ENCODE data around the gene ARHGEF10L. TPM values are rescaled to one million over a fixed set of nuclear protein-coding genes. Genes with fewer than 3 reads are reported as not detected.

The ARHGEF10L gene
- total RNA-seq, 2 experiments from 2014 or later, result not detected

DNA sequence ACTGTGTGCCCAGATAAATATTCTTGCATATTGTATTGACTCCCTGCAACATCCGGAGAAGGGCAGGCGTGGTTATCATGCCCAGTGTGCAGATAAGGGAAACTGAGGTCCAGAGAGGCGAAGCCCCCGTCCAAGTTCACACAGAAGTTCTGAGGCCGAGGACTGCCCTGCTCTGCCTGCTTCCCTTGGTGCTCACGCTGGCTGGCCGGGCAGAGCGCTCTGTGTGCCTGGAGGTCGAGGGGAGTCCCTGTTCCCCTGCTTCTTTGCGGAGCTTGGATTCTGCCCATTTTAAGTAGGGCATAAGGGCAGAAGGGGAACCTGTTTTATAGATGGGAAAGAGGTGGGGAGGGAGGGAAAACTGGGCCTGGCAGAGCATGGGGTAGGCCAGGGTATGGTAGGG, 122.8 kb downstream of the ARHGEF10L start:
- ChIA-PET CTCF (interaction anchor here (0.6 to 1.8 kb wide), 8 partner anchors 11 to 919 kb away, joined by 3 to 7 read pairs (median 4); no protein-coding TSS in a partner anchor), POLR2A (no interaction called here)
- H3K4me3 Mint-ChIP-seq, result no peak overlapping the region
- H3K27ac Mint-ChIP-seq, result no peak overlapping the region
- no peaks in the 10 kb centered on the region for H3K9me3 Mint-ChIP-seq (ENCODE audit: low read depth)
- intact Hi-C loops (cut with DNase I, micrococcal nuclease), result loop anchor here (5.0 to 10.0 kb wide), 3 partner anchors 333 to 555 kb away; no protein-coding TSS in a partner anchor
- no peak for DNase-seq
- ATAC-seq, result no peak
- no peaks in the 10 kb centered on the region for H3K36me3 Mint-ChIP-seq (ENCODE audit: low read depth)
- no peaks in the 10 kb centered on the region for H3K4me1 Mint-ChIP-seq
- no peaks in the 10 kb centered on the region for H3K27me3 Mint-ChIP-seq

DNA sequence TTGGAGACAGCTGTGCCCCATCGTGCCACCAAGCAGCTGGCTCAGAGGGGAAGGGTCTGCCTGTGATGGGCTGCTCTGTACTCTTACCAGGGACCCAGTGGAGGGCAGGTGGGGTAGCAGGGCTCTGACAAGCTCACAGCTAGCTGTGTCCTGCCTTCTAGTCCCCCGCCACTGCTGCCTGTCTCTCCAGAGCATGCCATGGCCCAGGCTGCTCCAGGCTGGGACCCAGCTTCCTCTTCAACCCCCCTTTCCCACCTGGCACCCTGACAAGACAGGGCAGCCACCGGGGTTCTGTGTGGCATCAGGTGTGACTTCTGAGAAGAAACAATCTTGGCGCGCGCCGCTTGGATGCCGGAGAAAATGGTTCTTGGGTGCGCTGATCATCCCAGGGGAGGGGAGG, 123.3 kb downstream of the ARHGEF10L start:
- ChIA-PET POLR2A (no interaction called here), CTCF (interaction anchor here (0.6 to 1.8 kb wide), 3 partner anchors 10 to 438 kb away, joined by 3 to 6 read pairs (median 3); no protein-coding TSS in a partner anchor)
- Mint-ChIP-seq H3K4me3 (no peak overlapping the region), H3K4me1 (no peaks in the 10 kb centered on the region), H3K36me3 (ENCODE audit: low read depth) (no peaks in the 10 kb centered on the region), H3K27me3 (no peaks in the 10 kb centered on the region), H3K27ac (no peak overlapping the region), H3K9me3 (ENCODE audit: low read depth) (no peaks in the 10 kb centered on the region)
- DNase-seq, result no peak
- intact Hi-C loops (cut with DNase I, micrococcal nuclease), result loop anchor here (5.0 to 10.0 kb wide), 3 partner anchors 332 to 555 kb away; no protein-coding TSS in a partner anchor
- no peak for ATAC-seq

DNA sequence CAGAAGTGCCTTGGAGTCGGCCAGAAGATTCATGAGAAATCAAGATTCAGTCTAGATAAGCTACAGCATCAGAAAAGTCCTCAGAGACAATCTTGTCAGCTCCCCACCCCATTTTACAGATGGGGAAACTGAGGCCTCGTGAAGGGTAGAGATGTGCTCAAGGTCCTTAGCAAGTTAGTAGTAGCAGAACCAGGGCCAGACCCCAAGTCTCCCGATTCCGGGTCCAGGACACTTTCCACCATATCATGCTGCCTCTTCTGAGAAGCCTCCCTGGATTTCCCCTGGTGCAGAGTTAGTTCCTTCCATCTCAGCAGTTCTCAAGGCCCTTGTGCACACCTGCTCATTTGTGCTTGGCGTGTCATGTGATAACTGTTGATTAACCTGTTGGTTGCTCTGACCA, 124.1 kb downstream of the ARHGEF10L start:
- Mint-ChIP-seq H3K4me3 (no peak overlapping the region), H3K27me3 (no peaks in the 10 kb centered on the region), H3K4me1 (no peaks in the 10 kb centered on the region), H3K36me3 (ENCODE audit: low read depth) (no peaks in the 10 kb centered on the region), H3K27ac (no peak overlapping the region), H3K9me3 (ENCODE audit: low read depth) (no peaks in the 10 kb centered on the region)
- CTCF ChIA-PET, result interaction anchor here (0.6 to 1.2 kb wide), 2 partner anchors 83 to 437 kb away, joined by 3 read pairs; no protein-coding TSS in a partner anchor
- no peak for DNase-seq
- intact Hi-C loops (cut with DNase I, micrococcal nuclease), result loop anchor here (5.0 to 10.0 kb wide), 3 partner anchors 331 to 554 kb away; no protein-coding TSS in a partner anchor
- POLR2A ChIA-PET, result no interaction called here
- ATAC-seq, result no peak

DNA sequence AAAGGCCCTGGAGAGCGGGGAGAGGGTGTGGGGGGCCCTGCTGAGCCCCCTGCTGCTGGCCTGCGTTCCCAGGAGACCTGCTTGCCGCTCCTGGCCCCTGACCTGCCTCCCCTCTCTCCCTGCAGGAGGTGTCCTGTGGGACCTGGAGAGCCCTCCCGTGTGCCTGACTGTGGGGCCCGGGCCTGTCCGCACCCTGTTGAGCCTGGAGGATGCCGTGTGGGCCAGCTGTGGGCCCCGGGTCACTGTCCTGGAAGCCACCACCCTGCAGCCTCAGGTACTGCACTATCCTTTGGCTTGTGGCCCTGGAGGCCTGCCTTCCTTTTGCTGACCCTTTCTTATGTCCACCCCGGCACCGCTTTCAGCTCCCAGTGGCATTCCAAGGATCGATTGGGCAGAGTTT, 124.8 kb downstream of the ARHGEF10L start:
- POLR2A ChIA-PET, result no interaction called here
- Mint-ChIP-seq H3K36me3 (ENCODE audit: low read depth) (no peaks in the 10 kb centered on the region), H3K4me3 (no peak overlapping the region), H3K9me3 (ENCODE audit: low read depth) (no peaks in the 10 kb centered on the region), H3K27ac (no peak overlapping the region), H3K4me1 (no peaks in the 10 kb centered on the region), H3K27me3 (no peaks in the 10 kb centered on the region)
- CTCF ChIA-PET, result no interaction called here
- DNase-seq (no peak), ATAC-seq (no peak)
- intact Hi-C loops (cut with DNase I, micrococcal nuclease), result loop anchor here (5.0 to 10.0 kb wide), 3 partner anchors 330 to 553 kb away; no protein-coding TSS in a partner anchor

- Mint-ChIP-seq H3K4me3 (no peak overlapping the region), H3K36me3 (ENCODE audit: low read depth) (no peaks in the 10 kb centered on the region), H3K4me1 (no peaks in the 10 kb centered on the region), H3K27ac (no peak overlapping the region), H3K27me3 (no peaks in the 10 kb centered on the region), H3K9me3 (ENCODE audit: low read depth) (no peaks in the 10 kb centered on the region)
- intact Hi-C loops (cut with DNase I, micrococcal nuclease), result loop anchor here in 1 of 2 experiments (10.0 kb wide), 1 partner anchor 330 kb away; no protein-coding TSS in a partner anchor
- ChIA-PET POLR2A (no interaction called here), CTCF (no interaction called here)
- ATAC-seq, result no peak
- no peak for DNase-seq
These were observed 125.6 kb downstream of the ARHGEF10L start for GRCh38 chr1:17665054-17665453.

- DNase-seq, result no peak
- ATAC-seq, result no peak
- no peak overlapping the region for H3K4me3 Mint-ChIP-seq
- POLR2A ChIA-PET, result no interaction called here
- H3K9me3 Mint-ChIP-seq (ENCODE audit: low read depth), result no peaks in the 10 kb centered on the region
- H3K27ac Mint-ChIP-seq, result no peak overlapping the region
- no peaks in the 10 kb centered on the region for H3K36me3 Mint-ChIP-seq (ENCODE audit: low read depth)
- intact Hi-C loops (cut with DNase I, micrococcal nuclease), result loop anchor here in 1 of 2 experiments (10.0 kb wide), 1 partner anchor 329 kb away; no protein-coding TSS in a partner anchor
- H3K4me1 Mint-ChIP-seq, result no peaks in the 10 kb centered on the region
- no peaks in the 10 kb centered on the region for H3K27me3 Mint-ChIP-seq
- CTCF ChIA-PET, result interaction anchor here (0.5 kb wide), 1 partner anchor 13 kb away, joined by 3 read pairs; no protein-coding TSS in a partner anchor
These were observed 126.6 kb downstream of the ARHGEF10L start for GRCh38 chr1:17665950-17666720.

- DNase-seq, result no peak
- Mint-ChIP-seq H3K4me1 (no peaks in the 10 kb centered on the region), H3K9me3 (ENCODE audit: low read depth) (no peaks in the 10 kb centered on the region), H3K27ac (no peak overlapping the region), H3K27me3 (no peaks in the 10 kb centered on the region), H3K4me3 (no peak overlapping the region), H3K36me3 (ENCODE audit: low read depth) (no peaks in the 10 kb centered on the region)
- ChIA-PET POLR2A (no interaction called here), CTCF (no interaction called here)
- ATAC-seq, result no peak
- intact Hi-C loops (cut with DNase I, micrococcal nuclease), result loop anchor here in 1 of 2 experiments (10.0 kb wide), 1 partner anchor 327 kb away; no protein-coding TSS in a partner anchor
These were observed 128.1 kb downstream of the ARHGEF10L start for GRCh38 chr1:17667641-17668040.

- ATAC-seq (no peak), DNase-seq (no peak)
- POLR2A ChIA-PET, result no interaction called here
- H3K27ac Mint-ChIP-seq, result no peak overlapping the region
- H3K9me3 Mint-ChIP-seq (ENCODE audit: low read depth), result no peaks in the 10 kb centered on the region
- CTCF ChIA-PET, result no interaction called here
- no peaks in the 10 kb centered on the region for H3K36me3 Mint-ChIP-seq (ENCODE audit: low read depth)
- no peaks in the 10 kb centered on the region for H3K4me1 Mint-ChIP-seq
- H3K27me3 Mint-ChIP-seq, result no peaks in the 10 kb centered on the region
- intact Hi-C loops (cut with DNase I, micrococcal nuclease), result loop anchor here in 1 of 2 experiments (10.0 kb wide), 1 partner anchor 327 kb away; no protein-coding TSS in a partner anchor
- no peak overlapping the region for H3K4me3 Mint-ChIP-seq
These were observed 128.7 kb downstream of the ARHGEF10L start for GRCh38 chr1:17668195-17668594.

- Mint-ChIP-seq H3K9me3 (ENCODE audit: low read depth) (no peaks in the 10 kb centered on the region), H3K27me3 (no peaks in the 10 kb centered on the region), H3K27ac (no peak overlapping the region), H3K36me3 (ENCODE audit: low read depth) (no peaks in the 10 kb centered on the region), H3K4me1 (no peaks in the 10 kb centered on the region), H3K4me3 (no peak overlapping the region)
- ChIA-PET CTCF (no interaction called here), POLR2A (no interaction called here)
- ATAC-seq (no peak), DNase-seq (no peak)
- intact Hi-C loops (cut with DNase I, micrococcal nuclease), result loop anchor here in 1 of 2 experiments (10.0 kb wide), 1 partner anchor 326 kb away; no protein-coding TSS in a partner anchor
These were observed 129.2 kb downstream of the ARHGEF10L start for GRCh38 chr1:17668624-17669175.

DNA sequence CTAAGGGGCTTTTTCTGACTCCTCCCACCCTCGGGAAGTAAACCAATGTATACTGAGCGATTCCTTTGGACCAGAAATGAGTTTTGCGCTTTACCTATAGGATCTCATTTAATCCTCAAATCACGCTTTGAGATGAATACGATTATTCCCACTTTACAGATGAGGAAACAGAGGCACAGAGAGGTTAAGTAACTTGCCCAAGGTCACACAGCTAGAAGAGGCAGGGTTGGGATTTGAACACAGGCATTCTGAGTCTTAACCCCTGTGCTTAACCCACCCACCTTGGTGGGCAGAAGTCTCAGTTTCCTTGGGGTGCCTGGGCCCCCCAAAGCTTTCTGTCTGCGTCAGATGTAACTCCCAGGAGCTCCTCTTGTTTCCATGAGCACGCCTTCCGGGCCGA, 129.8 kb downstream of the ARHGEF10L start:
- DNase-seq, result no peak
- Mint-ChIP-seq H3K27ac (no peak overlapping the region), H3K36me3 (ENCODE audit: low read depth) (no peaks in the 10 kb centered on the region), H3K27me3 (no peaks in the 10 kb centered on the region), H3K4me1 (no peaks in the 10 kb centered on the region), H3K9me3 (ENCODE audit: low read depth) (no peaks in the 10 kb centered on the region), H3K4me3 (no peak overlapping the region)
- POLR2A ChIA-PET, result no interaction called here
- CTCF ChIA-PET, result no interaction called here
- no peak for ATAC-seq
- intact Hi-C loops (cut with DNase I, micrococcal nuclease), result loop anchor here in 1 of 2 experiments (10.0 kb wide), 1 partner anchor 325 kb away; no protein-coding TSS in a partner anchor

GRCh38 chr1:17669866-17670451, 130.5 kb downstream of the ARHGEF10L start:
- Mint-ChIP-seq H3K4me1 (no peaks in the 10 kb centered on the region), H3K27me3 (no peaks in the 10 kb centered on the region), H3K36me3 (ENCODE audit: low read depth) (no peaks in the 10 kb centered on the region), H3K4me3 (no peak overlapping the region), H3K27ac (no peak overlapping the region), H3K9me3 (ENCODE audit: low read depth) (no peaks in the 10 kb centered on the region)
- no peak for ATAC-seq
- ChIA-PET CTCF (no interaction called here), POLR2A (no interaction called here)
- intact Hi-C loops (cut with DNase I, micrococcal nuclease), result loop anchor here in 1 of 2 experiments (10.0 kb wide), 1 partner anchor 325 kb away; no protein-coding TSS in a partner anchor
- DNase-seq, result no peak
